ENCODE measurements around the gene CD8B. TPM values are rescaled to one million over a fixed set of nuclear protein-coding genes. Genes with fewer than 3 reads are reported as not detected.
A peak's percentile ranks its signal among the peaks of the same experiment; 100 is the strongest.
"Not testable (repeated sequence)": the region's sequence is repeated elsewhere in the genome, so short reads cannot be mapped to it uniquely, and the experiment has no call there.

The CD8B gene
- 1 to 10 TPM in 1 of 4 donors, under 1 TPM in 1, not detected in 2; 0.23 to 2.2 TPM for total RNA-seq

DNA sequence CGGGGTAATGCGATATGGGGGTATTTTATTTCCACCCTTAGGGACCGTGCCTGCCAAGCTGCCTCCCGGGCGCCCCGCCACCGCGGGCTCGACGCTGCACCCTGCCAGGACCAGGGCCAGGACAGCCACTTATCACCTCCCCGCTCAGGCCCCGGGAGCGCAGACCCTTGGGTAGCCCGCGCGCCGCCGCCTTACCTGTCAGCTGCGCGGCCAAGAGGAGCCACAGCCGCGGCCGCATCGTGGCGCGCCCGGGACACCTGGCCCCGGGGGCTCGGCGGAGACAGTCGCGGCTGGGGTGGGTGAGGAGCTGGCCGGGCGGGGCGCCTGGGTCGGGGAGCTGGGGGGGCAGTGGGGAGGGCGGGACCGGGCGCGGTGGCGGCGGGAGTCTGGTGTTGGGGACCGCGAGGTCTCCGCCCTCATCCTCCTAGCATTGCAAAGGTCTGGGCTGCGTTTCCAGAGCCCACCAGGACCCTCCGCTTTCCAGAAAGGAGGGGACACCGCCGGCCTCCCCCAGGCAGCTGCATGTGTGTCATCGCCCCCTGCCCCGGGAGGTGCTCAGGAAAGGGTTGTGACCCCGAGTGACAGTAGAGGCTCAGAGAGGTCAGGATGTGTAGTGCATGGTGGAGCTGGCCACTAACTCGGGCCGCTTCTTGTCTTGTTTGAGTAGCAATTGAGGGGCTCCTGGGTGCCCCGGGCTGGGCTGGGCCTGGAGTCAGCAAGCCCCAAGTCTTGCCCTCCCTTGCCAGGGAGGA is at the start of gene CD8B:
TSS of gene CD8B (minus strand) at position 259 of the 752 bp plus-strand sequence. CDS start at position 238, 21 bp downstream.
- intact Hi-C loops (cut with DNase I; ENCODE audit: low total_unique reads); H3K27me3 ChIP-seq; H3K36me3 ChIP-seq; H3K4me1 ChIP-seq; H3K9me3 ChIP-seq; in situ Hi-C loops (cut with MboI; ENCODE audit: low sequenced_read_pairs in 4 of 4): not testable (repeated sequence)
- peak; percentile 36 to 68 for ATAC-seq
- Histone ChIP-seq H3K4me3 (peak within 1 kb of the TSS; percentile 41 to 63 (median 44)), H3K27ac (peak within 1 kb of the TSS in 2 of 4 donors; percentile 55 to 57)
- peak in 1 of 2 donors; percentile 29 for DNase-seq

DNA sequence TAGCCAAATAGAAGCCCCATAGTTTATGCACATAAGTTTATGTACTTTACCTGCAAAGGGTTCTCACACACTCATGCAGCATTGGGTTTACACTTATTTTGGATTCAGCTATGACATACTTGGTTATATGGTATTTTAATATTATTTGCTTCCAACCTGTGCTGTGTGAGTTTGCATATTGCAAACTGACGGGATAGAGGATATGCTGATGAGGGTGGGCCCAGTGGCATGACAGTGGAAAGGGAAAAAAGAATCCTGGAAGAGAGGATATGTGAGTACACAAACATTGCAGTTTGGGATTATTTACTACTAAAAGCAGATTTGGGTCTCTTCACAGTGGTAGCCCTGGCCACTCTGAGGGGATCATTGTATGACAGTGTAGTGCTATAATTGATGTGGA is 44.2 kb upstream of the CD8B start:
- H3K9me3 ChIP-seq; DNase-seq; H3K27ac ChIP-seq; H3K4me3 ChIP-seq; H3K4me1 ChIP-seq; in situ Hi-C loops (cut with MboI; ENCODE audit: low sequenced_read_pairs in 4 of 4); H3K27me3 ChIP-seq; ATAC-seq; H3K36me3 ChIP-seq; intact Hi-C loops (cut with DNase I; ENCODE audit: low total_unique reads): not testable (repeated sequence)

DNA sequence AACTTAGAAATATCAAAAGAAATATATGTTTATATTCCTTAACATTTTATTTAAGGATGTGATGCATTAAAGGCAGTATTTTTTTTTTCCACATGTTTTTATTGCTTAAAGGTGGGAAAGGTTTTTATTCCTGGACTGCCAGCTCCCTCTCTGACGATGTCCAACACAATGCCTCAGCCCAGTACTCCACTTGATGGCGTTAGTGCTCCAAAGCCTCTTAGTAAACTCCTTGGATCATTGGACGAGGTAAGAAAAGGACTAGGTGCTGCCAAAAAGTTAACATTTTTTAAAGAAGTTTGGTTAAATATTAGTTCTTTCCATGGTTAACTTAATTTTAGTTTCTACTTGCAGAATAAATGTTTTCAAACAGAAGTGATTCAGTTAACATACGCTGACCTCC is 39.0 kb upstream of the CD8B start:
- H3K9me3 ChIP-seq; DNase-seq; H3K4me3 ChIP-seq; H3K27me3 ChIP-seq; ATAC-seq; H3K27ac ChIP-seq; in situ Hi-C loops (cut with MboI; ENCODE audit: low sequenced_read_pairs in 4 of 4); H3K4me1 ChIP-seq; intact Hi-C loops (cut with DNase I; ENCODE audit: low total_unique reads); H3K36me3 ChIP-seq: not testable (repeated sequence)

DNA sequence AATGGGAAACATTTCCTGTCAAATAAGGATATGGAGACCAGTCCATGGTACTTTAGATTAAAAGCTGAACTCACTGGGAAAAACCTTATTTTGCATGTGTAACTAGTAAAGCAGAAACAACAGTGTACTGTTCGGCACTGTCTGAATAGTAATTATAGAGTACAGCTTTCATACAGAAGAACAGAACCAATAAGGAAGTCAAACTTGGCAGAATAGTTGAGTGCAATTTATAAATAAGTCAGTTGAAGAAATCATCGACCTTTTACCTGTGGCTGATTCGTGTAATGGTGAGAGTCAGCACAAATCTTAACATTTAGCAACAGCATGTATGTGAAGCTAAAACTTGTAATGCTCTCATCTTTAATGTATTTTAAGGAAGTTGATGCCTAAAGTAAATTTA is 24.3 kb upstream of the CD8B start:
- H3K9me3 ChIP-seq; intact Hi-C loops (cut with DNase I; ENCODE audit: low total_unique reads): not testable (repeated sequence)

DNA sequence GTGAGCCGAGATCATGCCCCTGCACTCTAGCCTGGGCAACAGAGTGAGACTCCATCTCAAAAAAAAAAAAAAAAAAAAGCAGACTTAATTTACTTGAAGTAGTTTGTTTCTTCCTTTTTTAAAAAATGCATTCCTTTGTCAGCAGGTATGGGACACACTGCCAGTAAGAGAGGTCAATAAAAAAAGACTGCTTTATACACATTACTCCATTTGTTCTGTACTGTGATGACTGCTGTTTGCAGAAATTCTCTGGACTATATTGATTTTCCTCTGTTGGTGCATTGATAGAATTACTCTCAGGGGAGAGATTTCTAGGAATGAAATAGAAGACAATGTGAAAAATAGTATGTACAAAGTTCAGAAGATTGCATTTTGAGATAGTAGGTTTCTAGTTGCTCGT is 21.2 kb upstream of the CD8B start:
- H3K4me1 ChIP-seq; H3K27ac ChIP-seq; DNase-seq; H3K36me3 ChIP-seq; H3K27me3 ChIP-seq; H3K9me3 ChIP-seq; in situ Hi-C loops (cut with MboI; ENCODE audit: low sequenced_read_pairs in 4 of 4); ATAC-seq; H3K4me3 ChIP-seq; intact Hi-C loops (cut with DNase I; ENCODE audit: low total_unique reads): not testable (repeated sequence)

More for the DNA sequence above, 24.3 kb upstream of the CD8B start:
- in situ Hi-C loops (cut with MboI; ENCODE audit: low sequenced_read_pairs in 4 of 4); DNase-seq; H3K4me1 ChIP-seq; H3K27me3 ChIP-seq; H3K27ac ChIP-seq; H3K36me3 ChIP-seq; H3K4me3 ChIP-seq; ATAC-seq: not testable (repeated sequence)

DNA sequence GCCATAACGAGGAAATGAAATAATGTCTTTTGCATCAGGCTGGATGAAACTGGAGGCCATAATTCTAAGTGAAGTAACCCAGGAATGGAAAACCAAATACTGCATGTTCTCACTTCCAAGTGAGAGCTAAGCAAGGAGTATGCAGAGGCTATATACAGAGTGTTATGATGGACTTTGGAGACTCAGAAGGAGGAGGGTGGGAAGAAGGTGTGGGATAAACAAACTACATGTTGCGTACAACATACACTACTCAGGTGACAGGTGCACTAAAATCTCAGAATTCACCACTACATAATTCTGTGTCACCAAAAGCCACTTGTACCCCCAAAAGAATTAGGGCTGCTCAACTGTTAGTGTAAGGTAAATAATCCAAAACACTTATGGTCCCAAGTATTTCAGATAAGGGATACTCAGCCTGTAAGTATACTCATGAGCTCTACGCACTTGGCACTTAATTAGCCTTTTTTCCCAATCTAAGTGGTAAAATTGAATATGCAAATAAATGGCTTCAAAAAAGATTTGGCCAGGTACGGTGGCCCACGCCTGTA is 20.5 kb upstream of the CD8B start:
- H3K27me3 ChIP-seq; ATAC-seq; H3K9me3 ChIP-seq; intact Hi-C loops (cut with DNase I; ENCODE audit: low total_unique reads); H3K36me3 ChIP-seq; in situ Hi-C loops (cut with MboI; ENCODE audit: low sequenced_read_pairs in 4 of 4); H3K27ac ChIP-seq; H3K4me3 ChIP-seq; DNase-seq; H3K4me1 ChIP-seq: not testable (repeated sequence)

DNA sequence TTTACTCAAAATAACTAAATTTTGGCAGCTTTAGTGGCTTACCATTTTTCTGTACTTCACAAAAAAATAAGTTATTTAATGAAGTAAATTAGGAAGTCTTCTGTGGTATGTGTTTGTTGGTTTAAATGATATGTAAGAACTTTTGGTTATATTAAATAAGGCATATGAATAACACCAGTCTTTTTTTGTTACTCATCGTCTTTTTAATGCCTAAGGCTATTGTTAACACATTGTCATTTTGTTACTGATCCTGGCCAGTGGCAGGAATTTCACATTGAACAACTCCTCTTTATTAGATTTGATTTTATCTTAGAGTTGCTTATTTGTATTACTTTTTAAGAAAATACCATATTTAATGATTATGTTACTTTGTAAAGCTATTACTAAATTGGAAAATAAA is 17.3 kb upstream of the CD8B start:
- H3K27me3 ChIP-seq; H3K27ac ChIP-seq; H3K4me3 ChIP-seq; ATAC-seq; DNase-seq; H3K4me1 ChIP-seq; H3K36me3 ChIP-seq; H3K9me3 ChIP-seq; intact Hi-C loops (cut with DNase I; ENCODE audit: low total_unique reads); in situ Hi-C loops (cut with MboI; ENCODE audit: low sequenced_read_pairs in 4 of 4): not testable (repeated sequence)

DNA sequence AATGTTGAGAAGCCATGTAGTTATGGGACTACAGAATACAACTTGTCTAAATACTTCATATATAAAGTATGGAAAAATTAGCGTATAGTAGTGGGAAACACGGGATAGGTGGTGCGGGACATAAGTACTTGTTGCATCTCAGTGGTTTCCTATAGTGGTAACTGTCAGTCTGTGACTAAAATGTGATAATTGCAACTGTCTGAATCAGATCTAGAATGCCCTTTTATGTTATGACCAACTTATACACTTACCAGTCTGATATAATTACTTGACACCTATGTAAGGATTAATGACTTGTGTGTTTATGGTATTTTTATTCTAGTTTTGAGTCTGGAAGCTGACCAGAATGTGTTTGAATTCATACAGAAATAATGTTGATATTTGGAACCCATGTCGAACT is 9.3 kb upstream of the CD8B start:
- H3K9me3 ChIP-seq; H3K4me1 ChIP-seq; ATAC-seq; H3K4me3 ChIP-seq; DNase-seq; H3K36me3 ChIP-seq; H3K27ac ChIP-seq; H3K27me3 ChIP-seq; intact Hi-C loops (cut with DNase I; ENCODE audit: low total_unique reads); in situ Hi-C loops (cut with MboI; ENCODE audit: low sequenced_read_pairs in 4 of 4): not testable (repeated sequence)

DNA sequence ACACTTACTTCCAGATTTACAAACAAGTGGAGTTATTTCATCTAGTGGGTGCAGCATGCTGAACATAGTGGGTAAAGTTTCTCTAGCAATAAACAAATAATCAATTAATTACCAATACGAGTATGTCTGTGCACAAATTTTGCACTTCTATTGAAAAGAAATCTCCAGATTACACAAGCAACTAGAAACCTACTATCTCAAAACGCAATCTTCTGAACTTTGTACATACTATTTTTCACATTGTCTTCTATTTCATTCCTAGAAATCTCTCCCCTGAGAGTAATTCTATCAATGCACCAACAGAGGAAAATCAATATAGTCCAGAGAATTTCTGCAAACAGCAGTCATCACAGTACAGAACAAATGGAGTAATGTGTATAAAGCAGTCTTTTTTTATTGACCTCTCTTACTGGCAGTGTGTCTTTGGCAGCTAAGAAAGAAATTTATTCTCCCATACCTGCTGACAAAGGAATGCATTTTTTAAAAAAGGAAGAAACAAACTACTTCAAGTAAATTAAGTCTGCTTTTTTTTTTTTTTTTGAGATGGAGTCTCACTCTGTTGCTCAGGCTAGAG is 7.3 kb upstream of the CD8B start:
- ATAC-seq; H3K27me3 ChIP-seq; H3K9me3 ChIP-seq; in situ Hi-C loops (cut with MboI; ENCODE audit: low sequenced_read_pairs in 4 of 4); H3K27ac ChIP-seq; DNase-seq; intact Hi-C loops (cut with DNase I; ENCODE audit: low total_unique reads); H3K4me3 ChIP-seq; H3K4me1 ChIP-seq; H3K36me3 ChIP-seq: not testable (repeated sequence)

DNA sequence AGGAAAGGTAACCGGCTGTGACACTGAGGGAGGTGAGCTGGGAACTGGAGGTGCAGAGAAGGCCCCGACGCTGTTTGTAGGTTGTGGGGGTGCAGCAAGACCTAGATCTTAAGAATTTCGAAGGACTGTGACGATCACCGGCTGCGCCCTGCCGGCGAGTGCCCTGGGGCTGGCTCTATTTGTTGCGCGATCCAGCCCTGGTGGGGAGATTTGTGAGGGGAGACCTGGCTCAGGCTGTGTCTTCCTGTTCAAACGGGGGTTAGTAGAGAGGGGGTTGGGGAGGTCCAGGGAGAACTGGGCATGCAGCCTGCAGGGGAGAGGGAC is 656 bp upstream of the CD8B start:
- H3K27me3 ChIP-seq; ATAC-seq; H3K4me3 ChIP-seq; H3K4me1 ChIP-seq; H3K36me3 ChIP-seq; DNase-seq; H3K9me3 ChIP-seq; in situ Hi-C loops (cut with MboI; ENCODE audit: low sequenced_read_pairs in 4 of 4); intact Hi-C loops (cut with DNase I; ENCODE audit: low total_unique reads); H3K27ac ChIP-seq: not testable (repeated sequence)

DNA sequence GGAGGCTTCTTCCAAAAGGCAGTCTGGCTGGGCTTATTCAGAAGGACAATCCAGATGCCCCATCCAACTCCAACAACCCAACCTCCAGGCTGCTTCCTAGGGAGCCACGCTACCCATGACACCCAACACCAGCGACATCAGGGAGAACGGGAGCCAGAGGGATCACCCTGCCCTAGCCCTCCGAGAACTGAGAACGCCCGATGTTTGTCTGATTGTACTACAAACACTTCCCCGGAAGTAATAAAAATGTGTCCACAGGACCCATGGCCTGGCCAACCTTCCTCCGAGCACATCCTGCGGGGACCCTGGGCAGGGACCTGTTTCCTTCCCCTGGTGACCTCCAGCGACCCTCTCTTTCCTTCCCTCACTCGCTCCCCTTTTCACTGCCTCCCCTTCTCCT is 511 bp downstream of the CD8B start:
- H3K9me3 ChIP-seq; intact Hi-C loops (cut with DNase I; ENCODE audit: low total_unique reads); H3K36me3 ChIP-seq; H3K4me1 ChIP-seq; in situ Hi-C loops (cut with MboI; ENCODE audit: low sequenced_read_pairs in 4 of 4); H3K27me3 ChIP-seq: not testable (repeated sequence)
- peak overlapping the region; percentile 41 to 63 (median 44) for H3K4me3 ChIP-seq
- H3K27ac ChIP-seq, result peak overlapping the region in 2 of 4 donors; percentile 55 to 57
- peak; percentile 62 to 82 for ATAC-seq
- peak in 1 of 2 donors; percentile 20 for DNase-seq

DNA sequence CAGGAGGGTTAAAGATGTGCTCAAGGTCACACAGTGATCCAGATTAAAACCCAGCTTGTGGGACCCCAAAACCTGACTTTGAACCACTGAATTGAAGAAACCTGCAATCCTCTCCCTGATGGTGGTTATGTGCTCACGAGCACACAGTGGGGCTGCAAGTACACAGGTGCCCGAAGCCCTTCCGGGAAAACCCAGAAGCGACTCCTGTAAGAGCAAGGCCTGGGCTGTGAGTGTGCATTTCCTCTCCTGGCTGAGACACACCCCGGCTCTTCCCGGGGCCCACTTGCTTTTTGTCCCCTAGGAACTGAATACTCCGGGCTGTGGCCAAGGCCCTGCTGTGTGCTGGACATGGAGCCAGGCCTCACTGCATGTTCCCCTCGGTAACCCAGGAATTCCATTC is 1.1 kb downstream of the CD8B start:
- DNase-seq; H3K36me3 ChIP-seq; H3K4me3 ChIP-seq; H3K27ac ChIP-seq; intact Hi-C loops (cut with DNase I; ENCODE audit: low total_unique reads); H3K4me1 ChIP-seq; H3K27me3 ChIP-seq; H3K9me3 ChIP-seq; ATAC-seq; in situ Hi-C loops (cut with MboI; ENCODE audit: low sequenced_read_pairs in 4 of 4): not testable (repeated sequence)

All from gastrocnemius medialis (tissue), 4 donors.